Nucleus accumbens (tissue), 56 donors: ENCODE results near the gene TXNRD2.
"Not testable (repeated sequence)": the region's sequence is repeated elsewhere in the genome, so short reads cannot be mapped to it uniquely, and the experiment has no call there.

Experiments used
- DNase-seq, 56 donors: peaks; one replicate each; lab custom pipeline; 2025; lab: John Stamatoyannopoulos, UW

TXNRD2 gene

DNA sequence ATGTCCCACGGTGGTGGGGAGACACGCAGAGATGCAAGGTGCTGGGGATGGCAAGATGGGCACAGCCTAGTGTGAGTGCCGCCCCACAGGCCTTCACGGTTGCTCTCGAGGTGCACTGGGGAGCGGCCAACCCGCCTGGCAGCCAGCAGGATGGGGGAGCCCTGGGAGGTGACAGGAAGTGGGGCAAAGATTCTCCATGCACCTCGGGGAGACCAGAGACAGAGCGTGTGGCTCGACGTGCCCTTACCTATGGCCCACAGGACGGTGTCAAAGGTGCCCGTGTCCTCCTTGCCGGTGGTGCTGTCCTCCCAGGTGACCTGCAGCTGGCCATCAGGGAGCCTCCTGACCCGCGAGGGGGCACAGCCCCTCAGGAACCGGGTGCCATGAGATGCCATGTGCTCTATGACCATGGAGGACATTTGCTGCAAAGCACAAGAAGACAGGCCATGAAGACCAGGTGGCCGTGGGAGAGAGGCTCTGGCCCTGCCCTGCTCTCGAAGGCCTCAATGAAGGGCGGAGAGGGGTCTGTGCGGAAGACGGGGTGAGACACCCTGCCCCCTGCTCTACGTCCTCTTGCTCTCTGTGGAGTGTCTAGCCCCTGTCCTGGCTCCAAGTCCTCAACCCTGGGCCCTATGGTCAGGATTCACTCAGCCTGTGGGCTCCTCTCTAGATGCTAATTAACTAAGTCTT is 46.3 kb downstream of the TXNRD2 start:
- no peak for DNase-seq

GRCh38 chr22:19893363-19893762 is 48.3 kb downstream of the TXNRD2 start:
- no peak for DNase-seq

GRCh38 chr22:19892925-19893324 is 48.7 kb downstream of the TXNRD2 start:
- no peak for DNase-seq

DNA sequence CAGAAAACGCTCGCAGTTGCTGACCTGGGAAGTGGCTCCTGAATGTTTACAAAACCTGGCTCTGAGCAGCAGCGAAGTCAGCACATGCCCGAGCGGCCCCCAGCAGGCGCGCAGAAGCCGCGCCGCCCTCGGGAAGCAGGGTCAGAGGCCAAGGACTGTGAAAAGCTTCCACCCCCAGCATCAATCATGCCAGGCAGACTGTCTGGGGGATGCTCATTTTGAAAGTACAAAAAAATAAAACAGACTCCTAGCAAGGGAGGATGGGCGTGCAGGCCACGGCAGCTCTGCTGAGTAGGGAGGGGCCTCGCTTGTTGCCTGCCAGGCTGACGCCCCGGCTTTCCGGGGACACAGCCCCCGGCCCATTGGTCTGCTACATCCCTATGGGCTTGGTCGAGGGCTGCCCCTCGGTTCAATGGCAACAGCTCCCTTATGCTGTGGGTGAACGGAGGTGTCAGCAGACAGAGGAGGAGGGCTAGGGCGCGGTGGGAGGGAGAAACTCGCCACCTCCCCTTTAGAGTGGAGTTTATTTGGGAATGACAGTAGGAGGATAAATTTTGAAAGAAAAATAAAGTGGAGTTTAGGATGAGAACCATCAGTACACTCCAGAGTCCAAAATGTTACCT is 49.2 kb downstream of the TXNRD2 start:
- peak in 6 of 56 donors; percentile 7 to 44 (median 10) for DNase-seq

DNA sequence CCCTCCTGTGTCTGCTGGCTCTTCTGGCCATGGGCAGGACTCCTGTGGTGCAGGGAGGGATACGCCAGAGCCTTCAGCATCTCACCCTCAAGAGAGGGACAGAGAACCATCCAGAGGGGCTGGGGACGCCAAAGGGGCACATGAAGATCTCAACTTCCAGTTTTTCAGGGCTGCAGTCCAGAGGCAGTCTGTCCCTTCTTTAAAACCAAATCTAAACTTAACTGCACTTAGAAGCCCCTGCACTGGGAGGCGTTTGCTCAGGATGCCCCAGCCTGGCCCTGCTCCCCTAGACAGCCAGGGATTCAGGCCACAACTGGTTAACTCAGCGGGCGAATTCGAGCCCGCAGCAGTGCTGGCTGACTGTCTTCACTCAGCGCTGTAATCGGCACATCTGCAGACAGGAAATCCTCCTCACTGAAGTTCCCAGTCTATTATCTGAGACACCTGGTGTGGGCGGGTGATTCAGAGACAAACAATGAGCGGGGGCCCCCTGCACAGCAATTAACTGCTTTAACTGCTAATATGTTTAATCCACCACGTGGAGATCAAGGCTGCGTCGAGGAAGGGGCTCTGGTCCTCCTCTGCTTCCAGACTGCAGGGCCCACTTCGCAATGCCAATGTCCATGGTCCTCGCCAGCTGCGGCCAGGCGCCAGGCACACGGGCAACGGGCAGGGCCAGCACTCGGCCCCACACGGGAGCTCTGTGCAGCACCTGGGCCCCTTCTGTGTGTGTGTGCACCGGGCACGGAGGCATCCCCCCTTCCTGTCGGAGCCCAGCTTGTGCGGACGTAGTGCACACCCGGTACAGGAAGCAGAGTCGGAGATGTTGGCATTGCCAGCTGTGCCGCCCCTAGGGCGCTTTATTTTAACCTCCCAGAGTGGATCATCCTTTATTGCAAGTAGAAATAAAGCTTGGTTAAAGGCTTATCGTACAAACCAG is 50.0 kb downstream of the TXNRD2 start:
- DNase-seq, result peak in 32 of 56 donors; percentile 4 to 81 (median 44)

DNA sequence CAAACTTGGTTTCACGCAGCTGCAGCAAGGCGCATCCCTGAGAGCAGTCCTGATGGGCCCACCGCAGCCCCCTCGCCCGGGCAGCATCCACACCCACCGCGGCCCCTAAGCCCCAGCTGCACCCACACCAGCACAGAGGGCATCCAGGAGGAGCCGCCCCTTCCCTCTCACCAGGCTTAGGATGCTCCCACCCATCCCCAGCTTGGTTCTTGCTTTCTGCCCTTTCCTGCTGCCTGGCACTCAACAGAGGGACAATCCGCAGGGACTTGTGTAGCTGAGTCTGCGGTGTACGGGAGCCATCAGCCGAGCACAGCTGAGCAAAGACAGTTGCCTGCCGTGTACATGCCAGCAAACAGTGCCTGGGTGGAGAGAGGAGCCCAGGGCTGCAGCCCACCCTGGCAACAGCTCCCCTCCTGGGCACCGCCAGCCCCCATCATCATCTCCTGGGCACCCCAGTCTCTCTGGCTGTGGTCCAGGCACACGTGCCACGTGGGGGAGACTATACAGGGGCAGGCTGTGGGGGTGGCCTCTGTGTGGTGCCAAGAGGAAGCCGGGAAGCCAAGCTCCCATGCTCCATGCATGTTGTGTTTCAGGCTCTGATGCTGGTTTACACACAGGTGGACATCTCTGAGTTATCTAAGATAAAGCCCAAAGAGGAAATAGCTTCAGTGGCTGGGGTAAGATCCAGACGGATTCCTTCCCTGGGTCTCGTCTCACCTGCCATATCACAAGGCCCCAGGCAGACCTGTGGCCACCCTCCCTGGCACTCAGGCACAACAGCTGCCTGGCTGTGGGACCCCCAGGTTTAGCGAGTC is 50.9 kb downstream of the TXNRD2 start:
- no peak for DNase-seq

DNA sequence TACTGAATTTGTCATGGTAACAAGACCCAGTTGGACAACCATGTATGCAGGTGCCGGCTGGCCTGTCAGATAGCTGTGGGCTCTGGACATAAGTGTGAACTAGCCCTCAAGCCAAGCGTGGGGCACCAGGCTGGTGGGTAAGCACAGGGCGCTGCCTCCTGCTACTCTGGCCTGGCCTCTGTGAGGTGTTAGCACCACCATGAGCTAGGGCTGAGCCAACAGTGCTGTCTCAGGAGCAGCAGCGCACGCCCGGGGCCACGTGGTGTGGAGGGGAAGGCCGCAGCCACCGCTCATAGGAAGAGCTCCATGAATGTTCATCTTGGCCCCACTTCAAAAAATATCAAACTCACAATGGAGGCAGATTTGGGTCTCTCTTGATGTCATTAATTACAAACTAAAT is 51.7 kb downstream of the TXNRD2 start:
- no peak for DNase-seq

- DNase-seq, result no peak
Observed at GRCh38 chr22:19888131-19888746, 53.4 kb downstream of the TXNRD2 start.

GRCh38 chr22:19887256-19887985 is 54.2 kb downstream of the TXNRD2 start:
- DNase-seq, result peak in 1 of 56 donors; percentile 20

DNA sequence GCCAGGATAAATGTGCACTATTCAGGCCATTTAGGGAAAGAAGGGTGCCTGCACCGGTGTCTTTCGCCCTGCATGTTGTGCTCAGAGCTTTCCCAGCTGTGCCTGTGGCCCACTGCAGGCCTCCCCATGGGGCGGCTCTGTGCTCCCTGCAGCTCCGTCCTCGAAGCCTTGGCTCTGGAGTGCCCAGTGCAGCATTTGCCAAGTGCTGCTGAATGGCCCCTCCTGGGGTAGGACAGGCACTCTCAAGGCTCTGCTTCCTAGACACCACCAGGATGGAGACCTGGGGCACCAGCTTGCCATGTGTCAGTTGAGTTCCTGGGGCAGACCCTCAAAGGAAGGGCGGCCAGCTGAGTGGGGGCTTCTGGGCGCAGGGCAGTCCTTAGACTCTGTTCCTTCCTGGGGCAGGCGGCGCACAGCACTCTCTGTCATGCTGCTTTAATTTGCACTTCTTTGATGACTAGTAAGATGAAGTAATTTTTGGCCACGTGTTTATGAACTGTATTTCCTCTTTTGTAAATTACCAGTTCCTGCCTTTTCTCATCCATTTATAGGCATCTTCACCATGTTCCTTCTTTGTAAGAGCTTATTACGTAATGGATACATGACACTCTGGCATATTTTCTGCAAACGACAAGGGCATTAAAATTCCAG is 54.9 kb downstream of the TXNRD2 start:
- peak in 8 of 56 donors; percentile 5 to 46 (median 26) for DNase-seq

GRCh38 chr22:19885841-19886592 is 55.6 kb downstream of the TXNRD2 start:
- no peak for DNase-seq

- no peak for DNase-seq
Observed at GRCh38 chr22:19884954-19885751, 56.5 kb downstream of the TXNRD2 start.

DNA sequence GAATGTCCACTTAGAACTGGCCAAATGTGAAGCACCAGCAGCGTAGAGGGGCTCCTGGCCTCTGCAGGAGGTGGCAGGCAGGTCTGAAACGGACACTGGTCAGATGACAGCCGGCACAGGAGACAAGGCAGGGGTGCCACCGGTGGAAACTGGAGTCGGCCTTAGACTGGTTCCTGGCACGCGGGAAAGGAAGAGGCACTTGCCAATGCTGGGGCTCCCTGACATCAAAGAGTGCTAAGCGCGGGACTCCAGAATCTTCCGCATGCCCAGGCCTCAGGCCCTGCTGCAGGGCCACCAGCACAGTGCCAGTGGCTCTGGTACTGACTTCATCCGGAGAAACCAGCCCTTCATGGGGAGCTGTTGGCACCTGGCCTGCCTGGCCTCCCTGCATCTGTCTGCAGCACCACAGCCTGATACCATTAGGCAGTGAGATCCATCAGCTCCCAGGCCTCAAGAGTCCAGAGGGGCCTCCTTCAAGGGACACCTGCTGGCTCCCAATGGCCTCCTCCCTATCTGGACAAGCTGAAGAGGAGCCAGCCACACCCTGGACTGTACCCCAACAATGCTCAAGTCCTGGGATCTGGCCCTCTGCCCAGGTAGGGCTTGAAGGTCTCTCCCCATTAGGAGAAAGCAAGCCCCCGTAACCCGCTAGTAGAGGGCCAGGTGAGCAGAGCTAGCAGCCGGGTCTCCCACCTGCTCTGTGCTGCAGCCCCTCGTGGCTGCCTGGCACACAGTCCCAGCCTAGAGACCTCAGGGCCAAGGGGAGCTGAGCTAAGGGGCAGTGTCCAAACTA is 57.3 kb downstream of the TXNRD2 start:
- no peak for DNase-seq

DNA sequence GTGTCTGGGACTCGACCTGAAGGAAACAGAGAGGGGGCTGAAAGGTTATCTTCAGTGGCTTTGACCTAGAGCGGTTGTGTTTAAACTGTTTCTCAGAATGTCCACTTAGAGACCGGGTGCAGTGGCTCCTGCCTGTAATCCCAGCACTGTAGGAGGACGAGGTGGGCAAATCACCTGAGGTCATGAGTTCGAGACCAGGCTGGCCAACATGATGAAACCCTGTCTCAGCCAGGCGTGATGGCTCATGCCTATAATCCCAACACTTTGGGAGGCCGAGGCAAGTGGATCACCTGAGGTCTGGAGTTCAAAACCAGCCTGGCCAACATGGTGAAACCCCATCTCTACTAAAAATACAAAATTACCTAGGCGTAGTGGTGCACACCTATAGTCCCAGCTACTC is 58.2 kb downstream of the TXNRD2 start:
- not testable (repeated sequence) for DNase-seq

DNA sequence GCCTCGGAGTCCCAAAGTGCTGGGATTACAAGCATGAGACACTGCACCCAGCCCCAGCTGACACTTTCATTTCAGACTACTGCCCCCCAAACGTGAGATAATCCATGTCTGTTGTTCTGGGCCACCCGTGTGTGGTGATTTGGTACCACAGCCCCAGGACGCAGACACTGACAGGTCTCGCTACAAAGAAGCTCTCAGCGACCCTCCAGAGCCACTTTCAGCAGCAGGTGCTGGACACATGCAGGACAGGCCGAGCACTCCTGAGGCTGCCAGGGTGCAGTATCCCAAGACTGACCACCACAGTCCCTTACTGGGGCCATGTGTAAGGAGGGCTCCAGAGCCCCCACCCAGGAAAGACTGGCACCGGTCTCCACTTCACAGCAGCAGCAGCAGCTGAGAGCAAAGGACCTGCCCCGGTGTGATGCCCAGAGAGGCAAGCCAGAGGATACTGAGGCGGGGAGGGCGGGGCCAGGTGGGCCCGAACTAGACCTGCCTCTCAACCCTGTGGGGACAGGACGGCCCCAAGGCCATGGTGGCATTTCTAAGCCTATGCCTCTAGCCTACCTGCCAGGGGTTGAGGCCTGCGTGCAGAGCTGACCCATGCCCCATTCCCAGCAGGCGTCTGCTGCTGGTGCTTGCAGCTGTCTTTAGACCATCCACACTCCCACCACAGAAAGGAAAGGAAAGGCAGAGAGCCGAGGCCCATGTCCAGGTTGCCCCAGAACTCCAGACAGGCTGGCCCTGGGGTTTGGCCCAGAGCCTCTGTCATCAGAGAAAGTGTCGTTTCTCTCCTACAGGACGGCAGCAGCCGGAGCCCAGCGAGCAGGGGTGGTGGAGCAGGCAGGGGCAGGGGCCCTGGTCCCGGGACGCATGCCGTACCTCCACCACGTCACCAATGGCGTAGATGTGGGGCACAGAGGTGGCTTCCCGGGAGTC is 58.9 kb downstream of the TXNRD2 start:
- no peak for DNase-seq
